Osteoblast (primary cell): ENCODE measurements around the gene CAPN14. TPM values are rescaled to one million over a fixed set of nuclear protein-coding genes. Genes with fewer than 3 reads are reported as not detected.

Experiments
- DNase-seq: peaks from one replicate; pipeline ENCODE4 v3.0.0; 2011; ENCODE audit warnings: low spot score, mixed read lengths; ENCODE audit not compliant: insufficient read length; ENCODE audit errors: missing footprints
- H2AFZ ChIP-seq: 2 replicates; pipeline ENCODE4 v1.6.0; 2011; ENCODE audit warnings: mild to moderate bottlenecking, low read length
- H3K27ac ChIP-seq: 2 replicates; pipeline ENCODE4 v1.5.1; 2011; ENCODE audit warnings: mild to moderate bottlenecking, low read depth, low read length, moderate library complexity
- H3K27me3 ChIP-seq: 2 replicates; pipeline ENCODE4 v1.6.0; 2012; ENCODE audit warnings: mild to moderate bottlenecking, control low read depth, inconsistent platforms, low read length, moderate library complexity; ENCODE audit not compliant: insufficient read depth
- H3K36me3 ChIP-seq: 2 replicates; pipeline ENCODE4 v1.5.1; 2011; ENCODE audit warnings: mild to moderate bottlenecking, low read length, control low read depth, moderate library complexity; ENCODE audit not compliant: insufficient read depth
- H3K4me1 ChIP-seq: 2 replicates; pipeline ENCODE4 v1.5.1; 2011; ENCODE audit warnings: mild to moderate bottlenecking, low read length, control low read depth, moderate library complexity; ENCODE audit not compliant: insufficient read depth
- H3K4me2 ChIP-seq: 2 replicates; pipeline ENCODE4 v1.6.0; 2011; ENCODE audit warnings: mild to moderate bottlenecking, low read length; ENCODE audit not compliant: insufficient read depth
- H3K4me3 ChIP-seq: fragments of 200-600 bp; sonication (generic); 3 replicates; pipeline ENCODE4 v1.5.1; 2012; ENCODE audit warnings: mild to moderate bottlenecking, low read length, inconsistent platforms; ENCODE audit not compliant: insufficient read depth
- H3K79me2 ChIP-seq: 2 replicates; pipeline ENCODE4 v1.6.0; 2012; ENCODE audit warnings: mild to moderate bottlenecking, low read length, control low read depth, inconsistent platforms; ENCODE audit not compliant: insufficient read depth
- H3K9me3 ChIP-seq: 2 replicates; pipeline ENCODE4 v1.5.1; 2011; ENCODE audit warnings: low read depth, low read length, control low read depth
- H4K20me1 ChIP-seq: 2 replicates; pipeline ENCODE4 v1.6.0; 2012; ENCODE audit warnings: mild to moderate bottlenecking, low read length, control low read depth; ENCODE audit not compliant: insufficient read depth
- CTCF ChIP-seq: IDR thresholded peaks from 2 replicates; pipeline ENCODE4 v1.5.1; 2011; ENCODE audit warnings: mild to moderate bottlenecking, low read depth, low read length, moderate library complexity; ENCODE audit errors: extremely low read depth
- total RNA-seq: library from RNA; depleted of rRNA; stranded (reverse); fragments of >200 nt; gene quantifications from 2 replicates; pipeline ENCODE4 v1.2.3, GENCODE V29; 2012

Gene CAPN14
- total RNA-seq, 1 donor: under 0.01 TPM

GRCh38 chr2:31204783-31205182, 12.5 kb downstream of the CAPN14 start:
- no peak for TF ChIP-seq CTCF
- H3K4me1 ChIP-seq: no peaks in the 10 kb centered on the region
- H3K79me2 ChIP-seq: no peaks in the 10 kb centered on the region
- H3K27me3 ChIP-seq: no peaks in the 10 kb centered on the region
- no peak overlapping the region for H3K4me3 ChIP-seq
- H3K9me3 ChIP-seq: no peaks in the 10 kb centered on the region
- H2AFZ ChIP-seq: no peak overlapping the region
- no peaks in the 10 kb centered on the region for H3K36me3 ChIP-seq
- H3K4me2 ChIP-seq: no peak overlapping the region
- H4K20me1 ChIP-seq: no peaks in the 10 kb centered on the region
- no peak for DNase-seq
- H3K27ac ChIP-seq: no peak overlapping the region

GRCh38 chr2:31203916-31204315, 13.4 kb downstream of the CAPN14 start:
- Histone ChIP-seq H3K27ac (no peak overlapping the region), H3K4me2 (no peak overlapping the region), H3K79me2 (no peaks in the 10 kb centered on the region), H3K4me3 (no peak overlapping the region), H2AFZ (no peak overlapping the region), H3K27me3 (no peaks in the 10 kb centered on the region), H3K4me1 (no peaks in the 10 kb centered on the region), H3K9me3 (no peaks in the 10 kb centered on the region), H4K20me1 (no peaks in the 10 kb centered on the region), H3K36me3 (no peaks in the 10 kb centered on the region)
- no peak for DNase-seq
- no peak for TF ChIP-seq CTCF

- no peak for DNase-seq
- H3K4me1 ChIP-seq: no peaks in the 10 kb centered on the region
- no peaks in the 10 kb centered on the region for H3K27me3 ChIP-seq
- no peaks in the 10 kb centered on the region for H4K20me1 ChIP-seq
- H2AFZ ChIP-seq: no peak overlapping the region
- TF ChIP-seq CTCF: no peak
- H3K79me2 ChIP-seq: no peaks in the 10 kb centered on the region
- no peaks in the 10 kb centered on the region for H3K36me3 ChIP-seq
- no peak overlapping the region for H3K4me3 ChIP-seq
- H3K9me3 ChIP-seq: no peaks in the 10 kb centered on the region
- no peak overlapping the region for H3K27ac ChIP-seq
- H3K4me2 ChIP-seq: no peak overlapping the region
Observed at GRCh38 chr2:31202833-31203232, 14.5 kb downstream of the CAPN14 start.

GRCh38 chr2:31202041-31202440, 15.3 kb downstream of the CAPN14 start:
- H4K20me1 ChIP-seq: no peaks in the 10 kb centered on the region
- H3K4me2 ChIP-seq: no peak overlapping the region
- DNase-seq: no peak
- no peaks in the 10 kb centered on the region for H3K79me2 ChIP-seq
- H3K27me3 ChIP-seq: no peaks in the 10 kb centered on the region
- no peak overlapping the region for H2AFZ ChIP-seq
- H3K4me3 ChIP-seq: no peak overlapping the region
- no peaks in the 10 kb centered on the region for H3K9me3 ChIP-seq
- no peak overlapping the region for H3K27ac ChIP-seq
- no peaks in the 10 kb centered on the region for H3K4me1 ChIP-seq
- no peaks in the 10 kb centered on the region for H3K36me3 ChIP-seq
- TF ChIP-seq CTCF: no peak
